GM18873 (cell line): ENCODE measurements around the gene NHLRC2.
"Not testable (repeated sequence)": the region's sequence is repeated elsewhere in the genome, so short reads cannot be mapped to it uniquely, and the experiment has no call there.

Experiments
- ATAC-seq: cut with Tn5 transposase; IDR thresholded peaks from one replicate; pipeline ENCODE4 v1.9.1; 2021; ENCODE audit warnings: mild to moderate bottlenecking, moderate library complexity, moderate number of reproducible peaks; ENCODE audit not compliant: unreplicated experiment, low FRiP score

Gene NHLRC2

GRCh38 chr10:113854013-113854760, at the start of gene NHLRC2, which contains the start of gene DCLRE1A:
TSS of gene NHLRC2 (plus strand) at chr10:113854661. CDS start at chr10:113854873, 212 bp downstream.
TSS of gene DCLRE1A (minus strand) at chr10:113854082. CDS start at chr10:113853182, 900 bp downstream.
- ATAC-seq, result peak; percentile 28

GRCh38 chr10:113806503-113806902, 48.0 kb upstream of the NHLRC2 start:
- ATAC-seq, result no peak

DNA sequence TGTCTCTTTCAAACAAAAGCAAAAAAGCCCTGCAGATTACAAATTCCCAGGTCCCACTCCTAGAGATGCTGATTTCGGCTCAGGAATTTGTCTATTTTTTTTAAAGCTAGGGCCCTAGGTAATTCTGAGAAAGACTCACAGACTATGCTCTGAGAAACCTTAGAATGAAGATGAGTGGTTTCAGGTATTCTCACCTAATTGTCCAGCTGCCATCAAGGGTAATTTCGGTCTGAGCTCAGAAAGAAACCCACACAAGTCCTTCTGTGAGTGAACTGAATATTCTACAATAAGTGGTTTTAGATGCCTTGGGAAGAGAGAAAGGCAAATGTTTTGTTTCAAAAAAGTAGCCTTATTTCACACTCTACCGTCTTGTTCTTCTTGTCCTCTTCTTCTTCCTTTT, 46.3 kb upstream of the NHLRC2 start:
- ATAC-seq, result no peak

DNA sequence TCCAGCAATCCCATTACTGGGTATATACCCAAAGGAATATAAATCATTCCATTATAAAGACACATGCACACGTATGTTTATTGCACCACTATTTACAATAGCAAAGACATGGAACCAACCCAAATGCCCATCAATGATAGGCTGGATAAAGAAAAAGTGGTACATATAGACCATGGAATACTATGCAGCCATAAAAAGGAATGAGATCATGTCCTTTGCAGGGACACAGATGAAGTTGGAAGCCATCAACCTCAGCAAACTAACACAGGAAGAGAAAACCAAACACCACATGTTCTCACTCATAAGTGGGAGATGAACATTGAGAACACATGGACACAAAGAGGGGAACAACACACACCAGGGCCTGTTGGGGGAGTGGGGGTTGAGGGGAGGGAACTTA, 39.8 kb upstream of the NHLRC2 start:
- ATAC-seq, result not testable (repeated sequence)

- ATAC-seq, result no peak
These were observed 34.5 kb upstream of the NHLRC2 start for GRCh38 chr10:113819989-113820388.

DNA sequence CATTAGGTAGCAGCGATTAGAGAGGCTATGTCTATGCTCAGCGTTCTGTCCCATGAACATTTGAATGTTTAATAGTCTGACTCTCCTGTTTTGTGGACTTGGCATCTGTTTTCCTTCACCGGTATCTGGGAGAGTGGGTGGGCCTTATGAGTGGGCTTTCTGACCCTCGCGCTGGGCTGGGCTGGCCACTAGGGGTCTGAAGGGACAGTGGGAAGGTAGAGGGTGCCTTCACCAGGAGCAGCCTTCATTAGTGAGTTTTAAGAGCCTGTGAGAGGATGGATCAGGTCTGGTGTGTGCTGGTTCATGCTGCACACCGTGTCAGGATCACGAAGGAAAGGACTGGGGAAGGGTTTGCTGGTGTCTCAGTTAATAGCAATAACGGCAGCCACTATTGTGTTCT, 34.0 kb upstream of the NHLRC2 start:
- ATAC-seq, result no peak

- not testable (repeated sequence) for ATAC-seq
These were observed 33.2 kb upstream of the NHLRC2 start for GRCh38 chr10:113821306-113821705.

DNA sequence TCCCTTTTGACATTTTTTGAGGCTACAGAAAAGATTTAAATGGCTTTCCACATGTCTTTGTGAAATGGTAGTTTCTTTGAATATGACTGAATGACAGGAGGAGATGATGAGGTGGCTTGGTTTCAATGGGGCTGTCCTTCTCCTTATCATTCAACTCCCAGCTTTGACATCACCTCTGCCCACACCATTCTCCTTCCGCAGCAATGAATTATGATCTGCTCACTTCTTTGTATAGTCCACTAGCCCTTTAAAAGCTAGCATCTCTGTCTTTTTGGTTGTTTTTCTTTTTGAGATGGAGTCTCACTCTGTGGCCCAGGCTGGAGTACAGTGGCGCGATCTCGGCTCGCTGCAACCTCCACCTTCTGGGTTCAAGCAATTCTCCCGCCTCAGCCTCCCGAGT, 32.3 kb upstream of the NHLRC2 start:
- no peak for ATAC-seq

DNA sequence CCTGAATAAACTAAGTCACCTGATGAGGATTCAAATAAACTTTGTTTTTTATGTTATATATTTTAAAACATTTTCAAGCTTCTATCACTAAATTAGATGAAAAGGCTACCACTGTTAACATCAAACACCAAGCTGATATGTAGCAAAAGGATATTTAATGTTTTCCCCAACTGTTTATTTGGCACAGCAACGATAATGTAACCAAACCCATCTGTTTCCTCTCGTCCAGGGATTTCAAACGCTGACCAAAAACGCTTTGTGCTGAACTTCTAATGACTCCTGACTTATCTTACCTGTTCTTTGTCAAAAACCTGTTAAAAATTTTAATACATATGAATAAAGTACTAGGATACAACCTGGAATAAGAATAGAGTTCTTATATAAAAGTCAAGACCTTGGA, 31.1 kb upstream of the NHLRC2 start:
- no peak for ATAC-seq

- no peak for ATAC-seq
These were observed 28.7 kb upstream of the NHLRC2 start for GRCh38 chr10:113825791-113826190.

GRCh38 chr10:113828567-113828966, 25.9 kb upstream of the NHLRC2 start:
- ATAC-seq, result not testable (repeated sequence)

- no peak for ATAC-seq
These were observed 12.3 kb upstream of the NHLRC2 start for GRCh38 chr10:113842171-113842570.

- ATAC-seq, result no peak
These were observed 10.4 kb upstream of the NHLRC2 start for GRCh38 chr10:113843972-113844485.

GRCh38 chr10:113846036-113846435, 8.4 kb upstream of the NHLRC2 start:
- ATAC-seq, result no peak

DNA sequence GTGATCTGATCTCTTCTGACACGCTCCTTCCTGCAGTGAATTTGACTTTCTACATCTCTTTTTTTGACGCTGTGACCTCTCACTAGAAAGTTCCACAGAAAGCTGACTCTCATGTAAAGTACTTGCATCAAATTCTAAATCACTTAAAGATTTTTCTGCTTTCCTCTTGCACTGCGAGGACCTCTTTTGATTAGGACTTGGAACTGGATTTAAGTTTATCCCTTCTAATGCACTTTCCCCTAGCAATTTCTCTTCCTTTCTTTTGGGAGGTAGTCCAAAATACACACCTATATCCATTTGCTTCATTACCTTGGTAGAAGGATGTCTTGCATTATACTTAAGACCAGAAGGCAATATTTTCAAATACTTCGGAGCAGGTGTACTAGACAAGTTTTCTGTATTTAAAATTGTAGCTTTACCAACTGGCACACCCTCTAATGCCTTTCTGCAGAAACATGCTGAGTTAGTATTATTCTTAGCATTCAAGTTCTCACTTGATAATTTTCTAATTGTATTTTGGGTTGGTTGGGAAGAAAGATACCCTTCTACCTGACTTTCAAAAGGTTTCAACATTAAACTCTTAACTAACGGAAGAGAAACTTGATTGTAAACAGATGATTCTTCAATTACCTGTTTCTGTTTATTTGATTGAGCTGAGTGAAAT, 5.2 kb upstream of the NHLRC2 start:
- no peak for ATAC-seq

DNA sequence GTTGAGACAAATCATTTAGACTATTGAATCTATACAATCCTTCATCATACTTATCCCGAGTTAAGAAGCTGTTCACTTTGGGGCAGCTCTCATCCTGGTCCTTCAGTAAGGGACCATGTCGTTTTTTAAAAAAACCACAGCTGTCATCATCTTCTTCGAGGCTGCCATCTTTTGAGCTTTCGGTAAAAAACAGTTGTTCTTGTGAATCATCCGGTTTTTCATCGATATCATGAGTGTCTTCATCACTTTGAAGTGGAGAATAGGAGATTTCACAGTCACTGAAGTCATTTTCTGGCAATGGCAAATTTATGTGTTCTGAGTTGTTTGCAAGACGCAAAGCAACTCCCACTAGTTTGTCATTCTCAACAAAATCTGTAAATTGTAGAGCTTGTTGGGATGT, 4.5 kb upstream of the NHLRC2 start:
- ATAC-seq, result no peak

DNA sequence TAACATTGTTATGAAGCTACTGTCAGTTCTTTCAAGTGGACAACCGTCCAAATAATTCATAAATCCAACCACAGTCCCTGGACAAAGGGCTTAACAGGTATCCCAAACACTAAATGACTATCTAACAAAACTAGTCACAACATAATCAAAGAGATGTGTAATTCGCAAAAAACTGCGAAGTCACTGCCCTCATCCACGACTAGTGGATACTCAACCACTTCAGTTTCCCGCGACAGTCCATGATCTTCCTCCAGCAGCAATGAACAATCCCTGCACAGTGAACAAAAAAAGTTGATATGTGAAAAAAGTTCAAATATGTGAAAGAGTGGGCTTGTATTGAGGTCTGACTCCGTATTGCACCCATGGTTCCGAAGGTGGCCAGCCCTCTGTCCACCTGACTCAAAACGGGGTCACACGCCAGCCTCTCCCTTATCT, 866 bp upstream of the NHLRC2 start:
- no peak for ATAC-seq

DNA sequence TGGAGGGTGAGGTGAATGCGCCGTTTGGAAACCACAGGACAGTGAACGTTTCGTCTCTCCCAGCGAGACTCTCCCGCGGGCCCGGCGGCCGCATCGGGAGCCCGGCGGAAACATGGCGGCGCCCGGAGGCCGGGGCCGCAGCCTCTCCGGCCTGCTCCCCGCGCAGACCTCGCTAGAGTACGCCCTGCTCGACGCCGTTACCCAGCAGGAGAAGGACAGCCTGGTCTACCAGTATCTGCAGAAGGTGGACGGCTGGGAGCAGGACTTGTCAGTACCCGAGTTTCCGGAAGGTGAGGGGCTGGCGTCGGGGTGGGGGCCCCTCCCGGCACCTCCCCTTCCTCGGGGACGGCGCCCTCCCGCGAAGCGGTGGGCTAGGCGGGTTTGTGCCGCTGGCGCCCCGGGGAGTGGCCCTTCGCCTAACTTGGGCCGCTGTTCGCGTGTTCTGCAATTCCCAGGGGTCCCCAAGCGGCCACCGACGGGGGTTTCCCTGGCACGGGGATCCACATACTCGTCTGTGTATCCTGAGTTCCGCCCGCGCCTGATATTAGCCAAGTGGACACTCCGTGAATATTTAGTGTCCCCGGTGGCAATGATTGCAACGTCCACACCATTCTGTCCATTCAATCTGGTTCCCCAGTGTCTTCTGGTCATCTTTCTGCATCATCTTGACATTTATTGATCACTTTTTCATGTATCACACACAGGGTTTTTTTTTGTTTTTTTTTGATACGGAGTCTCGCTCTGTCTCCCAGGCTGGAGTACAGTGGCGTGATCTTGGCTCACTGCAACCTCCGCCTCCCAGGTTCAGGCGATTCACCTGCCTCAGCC, 514 bp downstream of the NHLRC2 start:
- peak; percentile 29 for ATAC-seq

DNA sequence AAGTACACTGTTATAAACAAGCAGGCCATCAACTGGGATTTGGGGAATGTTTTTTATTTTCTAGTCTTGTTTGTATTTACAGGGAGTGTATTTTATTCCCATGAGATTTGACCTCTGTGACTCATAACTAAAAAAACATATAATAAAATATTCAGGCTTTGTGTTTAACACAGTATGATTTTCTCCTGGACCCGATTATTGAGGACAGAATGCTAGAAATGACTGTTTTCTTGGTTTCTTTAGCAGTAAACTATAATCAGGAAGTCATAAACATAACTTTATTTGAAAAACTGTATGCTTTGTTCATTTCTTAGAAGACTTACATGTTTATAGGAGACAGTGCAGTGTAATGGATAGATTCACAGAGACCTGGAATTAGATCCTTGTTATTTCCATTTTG, 2.1 kb downstream of the NHLRC2 start:
- no peak for ATAC-seq

DNA sequence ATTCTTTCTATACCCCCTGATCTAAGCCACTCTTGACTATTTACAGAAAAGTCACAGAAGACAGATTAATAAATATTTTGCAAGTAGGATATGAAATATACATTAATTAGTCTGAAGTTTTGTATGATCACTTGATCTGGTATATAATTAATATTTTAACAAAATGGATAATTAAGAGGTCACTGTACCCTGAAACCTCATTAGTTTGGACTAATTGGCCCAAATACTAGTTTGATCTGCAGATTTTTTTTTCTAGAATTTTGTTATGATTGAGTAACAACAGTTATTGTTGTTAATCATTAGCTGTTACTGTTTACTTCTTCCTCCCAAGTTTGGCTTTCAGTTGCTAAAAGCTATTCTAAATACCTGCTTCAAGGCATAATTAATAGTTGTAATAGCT, 2.7 kb downstream of the NHLRC2 start:
- no peak for ATAC-seq

DNA sequence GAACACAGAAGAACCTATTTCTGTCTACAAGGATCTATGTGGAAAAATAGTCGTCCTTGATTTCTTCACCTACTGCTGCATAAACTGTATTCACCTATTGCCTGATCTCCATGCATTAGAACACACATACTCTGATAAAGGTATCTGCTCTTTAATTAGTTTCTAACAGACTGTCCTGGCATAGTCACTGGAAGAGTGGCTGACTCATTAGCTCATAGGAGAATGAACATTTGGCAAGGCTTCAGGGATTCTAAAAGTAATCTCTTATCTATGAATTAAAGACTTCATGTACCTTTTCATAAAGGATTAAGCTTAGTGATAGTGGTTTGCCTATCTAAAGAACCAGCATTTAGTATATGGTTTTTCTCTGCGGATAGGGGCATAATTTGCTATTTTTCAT, 4.1 kb downstream of the NHLRC2 start:
- ATAC-seq, result no peak
